Activated naive CD4-positive, alpha-beta T cell treated with anti-CD3 and anti-CD28 coated beads, Interleukin-2, amount 50 U/mL, for 24 hours (primary cell): ENCODE data around the gene SEMA7A.

Experiments used
- H3K27ac Mint-ChIP-seq: one replicate; pipeline ENCODE4 v1.8.0; 2021; ENCODE audit warnings: mild to moderate bottlenecking, mixed read lengths
- H3K27me3 Mint-ChIP-seq: one replicate; pipeline ENCODE4 v1.8.0; 2021; ENCODE audit warnings: mixed read lengths
- H3K36me3 Mint-ChIP-seq: one replicate; pipeline ENCODE4 v1.8.0; 2021; ENCODE audit warnings: mixed read lengths
- H3K4me1 Mint-ChIP-seq: one replicate; pipeline ENCODE4 v1.8.0; 2021; ENCODE audit warnings: mixed read lengths
- H3K4me3 Mint-ChIP-seq: one replicate; pipeline ENCODE4 v1.8.0; 2021; ENCODE audit warnings: mild to moderate bottlenecking, mixed read lengths
- H3K9me3 Mint-ChIP-seq: one replicate; pipeline ENCODE4 v1.8.0; 2021; ENCODE audit warnings: mixed read lengths

Gene SEMA7A

DNA sequence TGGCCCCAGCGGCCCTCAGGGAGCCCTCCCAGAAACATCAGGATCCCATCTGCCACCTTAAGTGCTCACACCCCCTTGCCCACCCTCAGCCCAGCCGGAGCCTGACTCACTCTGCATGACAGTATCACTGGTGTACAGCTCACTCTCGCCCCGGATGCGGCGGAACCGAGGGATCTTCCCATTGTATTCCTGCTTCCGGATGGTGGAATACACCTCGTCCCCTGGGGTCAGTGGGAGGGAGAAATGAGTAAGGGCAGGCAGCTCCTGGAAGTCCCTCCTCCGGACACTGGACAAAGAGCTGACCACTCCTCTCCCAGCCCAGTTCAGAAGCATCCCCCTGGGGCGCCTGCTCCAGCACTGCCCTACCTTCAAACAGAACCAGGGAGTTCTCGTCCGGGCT, 16.5 kb downstream of the SEMA7A start:
- peaks cover 23% of the 10 kb centered on the region for H3K4me1 Mint-ChIP-seq
- no peaks in the 10 kb centered on the region for H3K27me3 Mint-ChIP-seq
- no peaks in the 10 kb centered on the region for H3K9me3 Mint-ChIP-seq
- H3K4me3 Mint-ChIP-seq: no peak overlapping the region
- no peak overlapping the region for H3K27ac Mint-ChIP-seq
- peaks cover 18% of the 10 kb centered on the region for H3K36me3 Mint-ChIP-seq

DNA sequence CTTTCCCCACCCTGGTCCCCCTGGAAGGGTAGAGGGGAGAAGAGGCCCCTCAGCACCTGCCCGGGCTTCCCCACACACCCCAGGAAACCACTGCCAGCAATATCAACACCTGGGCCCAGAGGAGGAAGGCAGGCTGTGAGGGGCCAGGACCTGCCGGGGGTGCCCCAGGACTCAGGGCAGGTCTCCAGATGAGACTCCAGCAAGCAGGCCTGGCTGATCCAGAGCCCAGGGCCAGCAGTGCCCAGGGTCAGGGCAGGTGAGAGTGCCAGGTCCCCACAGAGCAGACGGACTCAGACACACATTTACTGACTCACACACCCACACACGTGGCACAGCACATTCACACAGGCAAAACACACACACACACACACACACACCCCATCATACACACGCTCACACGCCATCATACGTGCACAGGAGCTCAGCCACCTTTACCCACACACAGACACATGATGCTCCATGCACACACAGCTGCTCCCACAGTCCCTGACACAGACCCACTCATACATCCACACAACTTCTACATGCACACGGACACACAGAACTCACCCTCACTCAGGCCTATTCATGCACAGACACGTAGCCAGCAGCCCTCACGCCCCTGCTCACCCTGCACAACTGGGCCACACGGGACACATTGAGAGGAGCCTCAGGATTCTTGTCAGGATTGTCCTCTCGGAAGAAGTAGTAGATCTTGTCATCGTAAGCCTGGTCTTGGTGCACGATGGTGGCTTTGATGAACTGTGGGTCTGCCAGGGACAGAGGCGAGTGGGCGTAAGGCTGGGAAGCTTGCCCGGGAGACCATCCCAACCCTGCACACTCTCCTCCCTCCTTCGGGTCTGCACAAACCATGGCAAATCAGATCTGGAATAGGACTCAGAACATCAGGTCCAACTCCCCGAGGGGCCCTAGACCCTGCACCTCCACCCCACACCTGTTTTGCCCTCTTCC, 17.5 kb downstream of the SEMA7A start:
- peak overlapping the region; percentile 56 for H3K27ac Mint-ChIP-seq
- no peaks in the 10 kb centered on the region for H3K27me3 Mint-ChIP-seq
- H3K36me3 Mint-ChIP-seq: peaks cover 21% of the 10 kb centered on the region
- H3K9me3 Mint-ChIP-seq: no peaks in the 10 kb centered on the region
- H3K4me3 Mint-ChIP-seq: no peak overlapping the region
- H3K4me1 Mint-ChIP-seq: peaks cover 23% of the 10 kb centered on the region

DNA sequence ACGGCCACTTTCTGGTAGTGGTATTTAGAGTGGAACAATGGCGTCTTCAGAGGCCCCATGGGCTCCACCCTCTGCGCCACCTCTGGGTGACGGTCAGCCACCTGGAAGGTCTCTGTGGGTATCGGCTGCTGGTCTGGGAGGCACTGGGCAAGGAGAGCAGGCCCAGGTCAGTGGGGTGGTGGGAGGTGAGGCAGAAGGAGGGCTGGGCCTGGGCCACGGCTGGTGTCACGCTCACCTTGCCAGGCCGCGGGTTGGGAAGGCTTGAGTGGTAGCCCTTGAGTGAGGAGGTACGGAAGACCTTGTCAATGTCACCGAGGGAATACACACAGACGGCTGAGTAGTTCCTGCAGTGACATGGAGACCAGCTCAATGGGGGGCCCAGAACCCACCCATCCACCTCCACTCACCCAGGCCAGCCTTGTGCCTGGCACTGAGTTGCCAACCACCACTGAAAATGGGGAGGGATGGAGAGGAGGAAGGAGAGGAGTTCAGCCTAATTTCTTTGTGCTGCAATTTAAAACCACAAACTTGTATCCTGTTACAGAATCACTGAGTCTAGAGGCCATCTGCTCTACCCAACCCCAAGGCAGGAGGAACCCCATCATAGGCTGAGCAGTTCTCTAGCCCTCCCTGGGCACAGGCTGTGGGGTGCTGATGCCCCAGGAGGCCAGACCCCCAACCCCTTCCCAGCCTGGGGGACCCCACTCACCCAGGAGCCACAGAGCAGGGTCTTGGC, 19.0 kb downstream of the SEMA7A start:
- peaks cover 22% of the 10 kb centered on the region for H3K36me3 Mint-ChIP-seq
- no peak overlapping the region for H3K4me3 Mint-ChIP-seq
- no peaks in the 10 kb centered on the region for H3K9me3 Mint-ChIP-seq
- no peak overlapping the region for H3K27ac Mint-ChIP-seq
- H3K27me3 Mint-ChIP-seq: no peaks in the 10 kb centered on the region
- peaks cover 17% of the 10 kb centered on the region for H3K4me1 Mint-ChIP-seq

DNA sequence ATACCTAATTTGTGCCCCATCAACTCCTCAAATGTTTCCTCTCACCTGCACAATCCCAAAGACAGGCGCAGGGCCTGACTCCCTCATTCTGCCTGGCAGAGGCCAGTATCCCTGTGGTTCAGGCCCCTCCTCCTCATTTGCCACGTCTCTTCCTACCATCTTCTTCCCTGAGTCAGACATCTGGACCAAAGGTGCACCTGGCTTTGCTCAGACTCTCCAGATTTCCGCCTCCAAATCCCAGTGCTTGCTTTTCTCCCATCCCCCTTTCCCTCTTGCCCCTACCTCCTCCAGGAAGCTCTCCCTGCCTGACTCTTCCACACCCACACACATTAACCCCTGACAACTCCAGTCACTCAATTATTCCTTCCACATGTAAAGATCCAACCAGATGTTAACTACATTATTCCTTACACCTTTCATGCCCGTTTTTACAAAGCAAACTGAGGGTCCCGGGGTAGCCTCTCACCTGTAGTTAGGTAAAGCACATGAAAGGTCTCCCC, 19.6 kb downstream of the SEMA7A start:
- Mint-ChIP-seq H3K27me3 (no peaks in the 10 kb centered on the region), H3K27ac (no peak overlapping the region)

DNA sequence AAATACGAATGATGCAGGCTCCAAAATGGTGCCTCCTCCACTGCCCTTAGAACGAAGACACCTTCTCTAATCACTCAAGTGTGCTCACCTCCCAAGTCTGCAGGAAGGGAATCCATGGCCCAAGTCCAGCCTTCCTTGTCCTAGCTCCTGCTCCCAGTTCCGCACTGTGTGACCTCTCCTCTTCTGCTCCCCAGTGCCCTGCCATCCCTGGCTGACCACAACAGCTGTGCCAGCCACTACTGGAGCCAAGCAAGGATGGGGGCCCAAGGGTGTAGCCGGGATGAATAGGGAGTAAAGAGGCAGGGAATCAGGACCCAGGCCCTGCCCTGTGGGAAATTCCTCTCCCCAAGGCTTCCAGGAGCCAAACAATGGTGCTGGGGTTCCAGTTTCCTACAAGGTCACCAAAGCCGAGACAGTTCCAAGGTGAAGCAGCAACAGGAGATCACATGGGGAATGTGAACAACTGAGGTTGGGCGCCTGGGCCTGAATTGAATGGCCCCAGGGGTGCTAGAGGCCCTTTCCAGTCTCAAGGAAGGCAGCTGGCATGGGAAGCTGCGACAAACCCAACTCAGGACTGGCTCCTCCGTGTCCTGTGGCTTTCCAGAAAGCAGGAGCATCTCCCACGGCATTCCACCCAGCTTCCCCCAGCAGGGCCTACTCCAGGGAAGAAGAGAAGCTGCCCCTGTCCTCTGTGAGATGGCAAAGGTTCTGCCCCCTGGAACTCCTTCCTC, 20.2 kb downstream of the SEMA7A start:
- Mint-ChIP-seq H3K27ac (no peak overlapping the region), H3K9me3 (no peaks in the 10 kb centered on the region), H3K4me1 (peaks cover 18% of the 10 kb centered on the region), H3K36me3 (peaks cover 20% of the 10 kb centered on the region), H3K4me3 (no peak overlapping the region), H3K27me3 (no peaks in the 10 kb centered on the region)

More for the DNA sequence above, 19.6 kb downstream of the SEMA7A start:
- H3K4me1 Mint-ChIP-seq: peaks cover 17% of the 10 kb centered on the region
- peaks cover 22% of the 10 kb centered on the region for H3K36me3 Mint-ChIP-seq
- no peak overlapping the region for H3K4me3 Mint-ChIP-seq
- H3K9me3 Mint-ChIP-seq: no peaks in the 10 kb centered on the region

DNA sequence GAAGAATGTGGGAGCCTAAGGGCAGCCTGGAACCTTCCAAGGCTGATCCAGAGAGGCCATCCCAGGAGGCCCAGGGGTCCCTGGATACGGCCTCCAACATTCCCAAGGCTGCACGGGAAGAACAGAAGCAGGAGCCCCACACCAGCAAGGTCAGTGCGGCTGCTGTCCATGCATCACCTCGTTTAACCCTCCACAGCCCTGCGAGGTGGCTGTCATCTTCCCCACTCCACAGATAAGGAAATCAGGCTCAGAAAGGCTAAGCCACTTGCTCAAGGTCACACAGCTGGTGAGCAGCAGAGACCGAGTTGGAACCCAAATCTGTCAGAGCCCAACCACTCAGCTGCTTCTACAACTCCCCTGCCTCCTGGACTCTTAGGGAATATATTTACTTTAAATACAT, 21.6 kb downstream of the SEMA7A start:
- Mint-ChIP-seq H3K4me3 (no peak overlapping the region), H3K4me1 (peaks cover 21% of the 10 kb centered on the region), H3K36me3 (peaks cover 20% of the 10 kb centered on the region), H3K27ac (no peak overlapping the region), H3K9me3 (no peaks in the 10 kb centered on the region), H3K27me3 (no peaks in the 10 kb centered on the region)

DNA sequence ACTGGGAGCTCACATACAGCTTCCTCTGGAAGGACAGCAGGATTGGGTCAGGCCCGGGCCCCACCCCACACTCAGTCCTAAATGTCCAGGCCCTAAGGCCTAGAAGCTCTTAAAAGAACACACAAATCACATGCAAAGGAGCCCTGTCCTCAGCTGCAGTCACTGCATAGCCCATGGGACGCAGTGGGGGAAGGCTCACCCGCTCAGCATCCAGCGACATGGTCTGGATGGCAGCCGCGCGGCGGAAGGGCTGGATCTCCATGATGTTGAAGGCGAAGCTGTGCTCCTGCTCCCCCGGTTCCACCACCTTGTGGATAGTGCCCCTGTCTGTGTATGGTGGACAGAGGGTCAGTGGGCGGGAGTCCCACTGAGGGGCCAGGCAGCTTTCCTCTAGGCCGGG, 22.1 kb downstream of the SEMA7A start:
- Mint-ChIP-seq H3K27me3 (no peaks in the 10 kb centered on the region), H3K36me3 (peaks cover 20% of the 10 kb centered on the region), H3K4me3 (no peak overlapping the region), H3K27ac (no peak overlapping the region), H3K4me1 (peaks cover 21% of the 10 kb centered on the region), H3K9me3 (no peaks in the 10 kb centered on the region)

DNA sequence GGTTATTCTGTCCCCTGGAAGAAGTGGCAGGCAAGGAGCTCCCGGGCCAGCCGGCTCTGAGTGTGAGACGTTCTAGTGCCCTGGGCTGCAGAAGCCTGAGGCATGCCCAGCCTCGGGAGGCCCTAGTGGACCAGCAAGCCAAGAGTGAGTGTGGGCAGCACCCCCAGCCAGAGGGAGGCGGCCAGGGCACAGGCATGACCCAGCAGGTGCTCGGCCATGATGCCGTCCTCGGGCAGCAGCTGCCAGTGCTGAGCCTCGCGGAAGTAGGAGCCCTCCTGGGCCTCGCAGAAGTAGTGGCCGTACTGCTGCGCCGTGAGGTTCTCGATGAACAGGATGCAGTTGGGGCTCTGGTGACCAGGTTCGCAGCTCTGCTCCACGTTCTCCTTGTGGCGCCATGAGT, 23.3 kb downstream of the SEMA7A start:
- Mint-ChIP-seq H3K4me3 (no peak overlapping the region), H3K9me3 (no peaks in the 10 kb centered on the region), H3K27ac (no peak overlapping the region), H3K4me1 (peaks cover 26% of the 10 kb centered on the region), H3K27me3 (no peaks in the 10 kb centered on the region), H3K36me3 (peaks cover 14% of the 10 kb centered on the region)

DNA sequence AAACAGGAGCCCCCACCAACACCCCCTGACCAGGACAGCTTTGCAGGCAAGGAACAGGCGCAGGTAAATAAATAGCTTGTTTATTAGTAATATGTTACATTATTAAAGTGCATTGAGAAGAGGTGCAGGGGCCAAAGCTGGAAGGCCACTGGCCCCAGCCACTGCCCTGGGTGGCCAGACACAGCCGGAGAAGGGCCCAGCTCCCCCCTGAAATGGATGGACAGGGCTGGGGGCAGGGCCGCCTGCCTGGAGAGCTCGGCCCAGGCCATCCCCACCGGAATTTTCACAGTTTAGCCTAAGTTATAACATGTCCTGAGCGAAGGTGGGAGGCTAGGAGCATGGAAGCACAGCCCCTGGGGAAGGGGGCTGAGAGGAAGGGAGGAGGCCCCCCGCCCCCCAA, 24.5 kb downstream of the SEMA7A start:
- no peaks in the 10 kb centered on the region for H3K27me3 Mint-ChIP-seq
- peaks cover 12% of the 10 kb centered on the region for H3K36me3 Mint-ChIP-seq
- no peak overlapping the region for H3K4me3 Mint-ChIP-seq
- H3K27ac Mint-ChIP-seq: no peak overlapping the region
- peaks cover 27% of the 10 kb centered on the region for H3K4me1 Mint-ChIP-seq
- H3K9me3 Mint-ChIP-seq: no peaks in the 10 kb centered on the region

DNA sequence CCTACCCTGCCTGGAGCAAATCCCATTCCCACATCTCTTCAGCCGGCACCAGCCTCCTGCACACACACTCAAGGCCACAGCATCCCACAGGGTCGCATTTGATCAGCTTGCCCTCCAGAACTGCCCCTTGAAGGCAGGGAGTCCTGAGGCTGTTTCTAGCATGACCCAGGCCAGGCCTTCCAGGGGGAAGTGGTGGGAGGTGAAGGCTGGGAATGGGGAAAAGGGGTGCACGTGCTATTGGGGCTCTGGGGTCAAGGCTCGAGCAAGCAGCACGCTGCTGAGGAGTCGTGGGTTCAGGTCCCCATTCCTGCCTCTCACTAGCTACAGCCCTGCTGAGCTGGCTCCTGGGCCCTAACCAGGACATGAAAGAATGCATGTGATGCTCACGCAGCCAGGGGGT, 24.9 kb downstream of the SEMA7A start:
- H3K9me3 Mint-ChIP-seq: no peaks in the 10 kb centered on the region

DNA sequence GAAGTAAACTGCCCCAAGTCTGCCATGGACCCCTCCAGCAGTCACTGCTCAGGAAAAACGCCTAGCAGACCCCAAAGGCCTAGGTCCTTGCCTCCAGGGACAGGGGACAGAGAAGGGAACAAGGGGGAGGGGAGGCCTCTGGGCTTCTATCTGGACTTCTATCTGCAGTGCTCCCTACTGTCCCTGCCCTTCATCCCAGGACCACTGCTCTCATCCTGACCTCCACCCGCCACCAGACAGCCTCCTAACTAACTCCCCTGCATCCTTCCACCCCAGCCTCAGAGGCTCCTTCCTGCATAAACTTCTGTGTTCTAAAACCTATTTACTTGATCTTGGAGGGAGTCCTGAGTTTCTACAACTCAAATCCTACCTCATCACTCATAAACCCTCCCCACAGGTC, 25.4 kb downstream of the SEMA7A start:
- Mint-ChIP-seq H3K4me1 (peaks cover 33% of the 10 kb centered on the region), H3K9me3 (no peaks in the 10 kb centered on the region), H3K27ac (peak overlapping the region; percentile 79), H3K4me3 (no peak overlapping the region), H3K27me3 (no peaks in the 10 kb centered on the region), H3K36me3 (peaks cover 11% of the 10 kb centered on the region)

More for the DNA sequence above, 24.9 kb downstream of the SEMA7A start:
- peak overlapping the region; percentile 79 for H3K27ac Mint-ChIP-seq
- H3K27me3 Mint-ChIP-seq: no peaks in the 10 kb centered on the region
- H3K4me1 Mint-ChIP-seq: peaks cover 28% of the 10 kb centered on the region
- H3K36me3 Mint-ChIP-seq: peaks cover 11% of the 10 kb centered on the region
- no peak overlapping the region for H3K4me3 Mint-ChIP-seq

DNA sequence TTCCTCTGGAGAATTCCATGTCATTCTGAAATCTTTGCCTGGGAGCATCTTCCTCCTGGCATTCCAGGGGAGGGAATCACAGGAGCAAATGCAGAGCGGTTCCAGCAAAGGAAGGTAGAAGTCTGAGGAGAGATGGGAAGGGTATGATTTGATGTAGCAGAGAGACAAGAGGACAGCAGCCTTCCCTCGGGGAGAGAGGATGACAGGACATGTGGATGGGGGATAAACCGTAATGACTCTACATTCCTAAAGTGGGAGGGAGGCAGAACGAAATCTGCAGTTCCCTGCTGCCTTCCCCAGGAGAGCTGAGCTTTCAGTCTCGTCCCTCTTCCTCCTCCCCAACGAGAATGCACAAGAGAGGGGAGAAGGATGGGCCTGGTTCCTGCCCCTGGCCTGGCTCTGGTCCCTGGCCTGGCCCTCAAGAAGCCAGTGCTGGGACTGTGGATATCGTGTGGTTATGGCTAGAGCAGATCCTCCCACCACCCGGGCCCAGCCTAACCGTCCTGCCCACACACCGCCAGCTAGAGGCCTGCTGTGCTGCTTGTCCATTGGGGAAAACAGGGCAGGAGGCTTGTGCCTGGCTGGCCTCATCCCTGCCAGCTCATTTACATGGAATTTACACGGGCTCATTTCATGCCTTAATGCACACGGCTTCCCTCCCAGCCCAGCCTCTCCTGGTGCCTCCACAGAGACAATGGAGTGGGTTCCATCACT, 26.6 kb downstream of the SEMA7A start:
- peaks cover 42% of the 10 kb centered on the region for H3K4me1 Mint-ChIP-seq
- H3K4me3 Mint-ChIP-seq: no peak overlapping the region
- H3K36me3 Mint-ChIP-seq: peaks cover 5% of the 10 kb centered on the region
- H3K27me3 Mint-ChIP-seq: no peaks in the 10 kb centered on the region
- H3K9me3 Mint-ChIP-seq: no peaks in the 10 kb centered on the region
- H3K27ac Mint-ChIP-seq: peak overlapping the region; percentile 19

DNA sequence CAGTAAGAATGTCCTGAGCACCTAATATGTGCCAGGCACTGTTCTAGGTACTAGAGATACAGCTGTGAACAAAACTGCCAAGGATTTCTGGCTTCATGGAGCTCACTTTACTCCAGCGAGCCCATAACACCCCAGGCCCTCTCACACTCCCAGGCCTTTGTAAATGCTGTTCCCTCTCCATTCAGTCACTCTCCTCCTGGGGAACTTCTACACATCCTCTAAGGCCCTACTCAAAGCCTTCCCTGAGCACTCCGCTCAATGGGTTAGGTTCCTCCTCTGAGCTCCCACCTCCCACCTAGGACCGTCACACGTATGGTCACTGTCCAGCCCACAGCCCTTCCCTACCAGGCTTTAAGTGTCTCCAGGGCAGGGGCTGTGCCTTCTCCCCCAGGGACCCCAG, 27.2 kb downstream of the SEMA7A start:
- Mint-ChIP-seq H3K9me3 (no peaks in the 10 kb centered on the region), H3K27ac (peak overlapping the region; percentile 19), H3K4me1 (peaks cover 48% of the 10 kb centered on the region), H3K27me3 (no peaks in the 10 kb centered on the region), H3K36me3 (peaks cover 2% of the 10 kb centered on the region), H3K4me3 (no peak overlapping the region)

DNA sequence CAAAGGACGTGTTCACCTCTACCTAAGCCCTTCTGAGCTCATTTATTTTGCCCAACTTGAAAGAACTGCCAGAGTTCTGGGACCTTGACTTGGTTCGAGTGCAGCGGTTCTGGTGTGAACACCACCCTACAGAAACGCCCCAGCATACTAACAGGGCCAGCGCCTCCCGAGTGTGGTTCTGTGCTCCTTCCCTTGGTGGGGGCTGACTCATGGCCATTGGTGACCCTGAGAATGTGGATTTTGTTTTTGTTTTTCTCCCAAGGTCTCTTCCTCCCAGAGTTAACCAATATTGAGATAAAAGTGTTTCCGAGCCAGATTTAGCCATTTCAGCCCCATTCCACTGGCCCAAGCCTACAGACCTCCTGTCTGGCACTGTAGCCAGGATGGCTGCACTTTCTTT, 27.9 kb downstream of the SEMA7A start:
- Mint-ChIP-seq H3K27ac (peak overlapping the region; percentile 43), H3K27me3 (no peaks in the 10 kb centered on the region), H3K9me3 (no peaks in the 10 kb centered on the region), H3K4me3 (no peak overlapping the region), H3K4me1 (peaks cover 55% of the 10 kb centered on the region), H3K36me3 (peaks cover 2% of the 10 kb centered on the region)

DNA sequence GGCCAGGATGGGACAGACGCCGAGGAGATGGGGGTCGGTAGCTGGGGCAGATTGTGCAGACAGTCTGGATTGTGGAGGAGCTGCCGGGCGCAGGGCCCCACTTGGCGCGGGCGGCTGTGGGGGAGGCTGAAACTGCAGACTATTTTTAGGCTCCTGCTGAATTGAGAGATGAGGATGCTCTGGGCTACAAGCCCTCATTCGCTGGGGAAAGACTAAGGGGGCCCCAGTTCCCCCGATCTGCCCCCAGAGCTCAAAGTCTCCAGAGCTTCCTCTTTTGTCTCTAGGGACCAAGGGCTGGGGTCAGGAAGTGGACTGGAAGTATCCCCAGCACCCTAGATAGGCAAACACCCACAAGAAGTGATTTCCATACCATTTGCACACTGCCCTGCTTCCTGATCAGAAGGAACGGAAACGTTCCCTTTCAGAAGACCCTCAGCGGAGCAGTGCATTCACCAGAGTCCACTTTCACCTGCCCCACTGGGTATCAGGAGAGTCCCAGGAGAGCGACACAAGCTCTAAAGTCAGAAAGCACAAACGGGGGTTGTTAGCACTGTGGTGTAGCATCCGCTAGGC, 29.7 kb downstream of the SEMA7A start:
- Mint-ChIP-seq H3K36me3 (no peaks in the 10 kb centered on the region), H3K9me3 (no peaks in the 10 kb centered on the region), H3K4me3 (peak overlapping the region; percentile 63), H3K27me3 (no peaks in the 10 kb centered on the region), H3K27ac (peak overlapping the region; percentile 74), H3K4me1 (peaks cover 69% of the 10 kb centered on the region)
